ENCODE measurements around the gene C1orf52.
A peak's percentile ranks its signal among the peaks of the same experiment; 100 is the strongest.

The C1orf52 gene

GRCh38 chr1:85296980-85297379 lies 37.5 kb upstream of the C1orf52 start:
- no peak for DNase-seq (ENCODE audit: insufficient read length, low spot score)

GRCh38 chr1:85295654-85296053 lies 36.2 kb upstream of the C1orf52 start:
- FAIRE-seq (no peak), DNase-seq (ENCODE audit: insufficient read length, low spot score) (no peak)
- TF ChIP-seq TAF1 (IDR thresholded peaks at IDR 0.05; ENCODE audit: low read depth, low read length) (no peak), POLR2A (IDR thresholded peaks at IDR 0.05; ENCODE audit: low read depth, low read length) (no peak), POU2F2 (IDR thresholded peaks at IDR 0.05; ENCODE audit: low read depth, low read length) (no peak), POLR2AphosphoS5 (IDR thresholded peaks at IDR 0.05; ENCODE audit: low read depth, low read length) (no peak), PAX5 (IDR thresholded peaks at IDR 0.05; ENCODE audit: insufficient read depth, low read length, severe bottlenecking) (no peak), SPI1 (IDR thresholded peaks at IDR 0.05; ENCODE audit: low read depth, low read length) (no peak)

More at GRCh38 chr1:85296980-85297379, 37.5 kb upstream of the C1orf52 start:
- TF ChIP-seq SPI1 (IDR thresholded peaks at IDR 0.05; ENCODE audit: low read depth, low read length) = no peak
- no peak for TF ChIP-seq TAF1 (IDR thresholded peaks at IDR 0.05; ENCODE audit: low read depth, low read length)
- TF ChIP-seq POU2F2 (IDR thresholded peaks at IDR 0.05; ENCODE audit: low read depth, low read length) = no peak
- TF ChIP-seq PAX5 (IDR thresholded peaks at IDR 0.05; ENCODE audit: insufficient read depth, low read length, severe bottlenecking) = no peak
- TF ChIP-seq POLR2AphosphoS5 (IDR thresholded peaks at IDR 0.05; ENCODE audit: low read depth, low read length) = no peak
- TF ChIP-seq POLR2A (IDR thresholded peaks at IDR 0.05; ENCODE audit: low read depth, low read length) = no peak
- no peak for FAIRE-seq

- TF ChIP-seq PAX5 (IDR thresholded peaks at IDR 0.05; ENCODE audit: insufficient read depth, low read length, severe bottlenecking) = no peak
- no peak for TF ChIP-seq SPI1 (IDR thresholded peaks at IDR 0.05; ENCODE audit: low read depth, low read length)
- no peak for TF ChIP-seq POLR2AphosphoS5 (IDR thresholded peaks at IDR 0.05; ENCODE audit: low read depth, low read length)
- no peak for TF ChIP-seq POLR2A (IDR thresholded peaks at IDR 0.05; ENCODE audit: low read depth, low read length)
- no peak for TF ChIP-seq POU2F2 (IDR thresholded peaks at IDR 0.05; ENCODE audit: low read depth, low read length)
- no peak for TF ChIP-seq TAF1 (IDR thresholded peaks at IDR 0.05; ENCODE audit: low read depth, low read length)
- FAIRE-seq (no peak), DNase-seq (ENCODE audit: insufficient read length, low spot score) (no peak)
Measured at GRCh38 chr1:85295006-85295431, 35.6 kb upstream of the C1orf52 start.

DNA sequence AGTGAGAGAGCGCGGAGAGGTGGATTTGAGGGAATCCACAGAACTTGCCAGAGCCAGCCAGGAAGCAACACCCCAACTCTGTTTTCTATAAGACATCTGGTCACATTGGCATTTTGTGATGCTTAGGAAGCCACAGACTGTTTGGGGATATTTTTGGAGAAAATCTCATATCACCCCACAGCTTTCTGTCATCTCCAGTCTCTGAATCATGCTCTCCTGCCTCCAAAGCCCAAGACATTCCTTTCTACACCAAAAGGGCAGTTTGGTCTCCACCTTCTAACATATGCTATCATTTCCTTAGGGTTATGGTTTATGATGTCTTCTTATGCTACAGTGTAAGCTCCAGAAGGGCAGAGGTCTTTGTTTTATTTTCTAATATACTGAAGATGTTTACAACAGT lies 31.4 kb upstream of the C1orf52 start:
- TF ChIP-seq TAF1 (IDR thresholded peaks at IDR 0.05; ENCODE audit: low read depth, low read length) (no peak), POLR2AphosphoS5 (IDR thresholded peaks at IDR 0.05; ENCODE audit: low read depth, low read length) (no peak)
- peak; percentile 69 for FAIRE-seq
- no peak for DNase-seq (ENCODE audit: insufficient read length, low spot score)

DNA sequence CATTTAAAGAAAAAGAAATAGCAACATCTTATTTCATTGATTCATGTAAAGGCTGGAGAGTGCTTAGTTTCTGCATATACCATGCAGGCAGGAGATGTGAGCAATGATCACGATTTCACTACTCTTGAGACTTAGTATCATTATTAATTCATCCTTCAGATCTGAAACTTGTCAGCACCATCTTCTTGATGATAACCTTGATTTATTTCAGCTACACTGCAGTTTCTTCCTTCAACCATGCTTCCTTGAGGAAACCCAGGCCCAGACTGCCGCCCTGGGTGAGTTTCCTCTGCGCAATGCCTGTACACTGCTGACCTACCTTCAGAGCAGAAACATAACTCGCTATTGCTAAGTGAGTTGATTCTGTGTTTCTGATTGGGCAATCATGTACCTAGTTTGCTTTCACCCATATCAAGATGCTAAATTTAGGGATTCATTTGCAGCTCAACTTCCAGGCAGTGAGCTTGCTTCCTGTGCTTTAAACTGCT lies 30.4 kb upstream of the C1orf52 start:
- no peak for TF ChIP-seq POLR2AphosphoS5 (IDR thresholded peaks at IDR 0.05; ENCODE audit: low read depth, low read length)
- TF ChIP-seq POU2F2 (IDR thresholded peaks at IDR 0.05; ENCODE audit: low read depth, low read length) = no peak
- no peak for TF ChIP-seq POLR2A (IDR thresholded peaks at IDR 0.05; ENCODE audit: low read depth, low read length)
- TF ChIP-seq PAX5 (IDR thresholded peaks at IDR 0.05; ENCODE audit: insufficient read depth, low read length, severe bottlenecking) = no peak
- no peak for TF ChIP-seq TAF1 (IDR thresholded peaks at IDR 0.05; ENCODE audit: low read depth, low read length)
- no peak for TF ChIP-seq SPI1 (IDR thresholded peaks at IDR 0.05; ENCODE audit: low read depth, low read length)
- peak; percentile 92 for FAIRE-seq
- no peak for DNase-seq (ENCODE audit: insufficient read length, low spot score)

GRCh38 chr1:85289207-85289847 lies 29.9 kb upstream of the C1orf52 start:
- TF ChIP-seq POU2F2 (IDR thresholded peaks at IDR 0.05; ENCODE audit: low read depth, low read length) (no peak), TAF1 (IDR thresholded peaks at IDR 0.05; ENCODE audit: low read depth, low read length) (no peak), POLR2A (IDR thresholded peaks at IDR 0.05; ENCODE audit: low read depth, low read length) (no peak), POLR2AphosphoS5 (IDR thresholded peaks at IDR 0.05; ENCODE audit: low read depth, low read length) (no peak), PAX5 (IDR thresholded peaks at IDR 0.05; ENCODE audit: insufficient read depth, low read length, severe bottlenecking) (no peak)
- DNase-seq (ENCODE audit: insufficient read length, low spot score) (no peak), FAIRE-seq (peak; percentile 72)

GRCh38 chr1:85284202-85284601 lies 24.7 kb upstream of the C1orf52 start:
- DNase-seq (ENCODE audit: insufficient read length, low spot score) (no peak), FAIRE-seq (no peak)
- TF ChIP-seq SPI1 (IDR thresholded peaks at IDR 0.05; ENCODE audit: low read depth, low read length) = no peak
- no peak for TF ChIP-seq POU2F2 (IDR thresholded peaks at IDR 0.05; ENCODE audit: low read depth, low read length)
- TF ChIP-seq POLR2AphosphoS5 (IDR thresholded peaks at IDR 0.05; ENCODE audit: low read depth, low read length) = no peak
- no peak for TF ChIP-seq POLR2A (IDR thresholded peaks at IDR 0.05; ENCODE audit: low read depth, low read length)
- TF ChIP-seq TAF1 (IDR thresholded peaks at IDR 0.05; ENCODE audit: low read depth, low read length) = no peak
- no peak for TF ChIP-seq PAX5 (IDR thresholded peaks at IDR 0.05; ENCODE audit: insufficient read depth, low read length, severe bottlenecking)

DNA sequence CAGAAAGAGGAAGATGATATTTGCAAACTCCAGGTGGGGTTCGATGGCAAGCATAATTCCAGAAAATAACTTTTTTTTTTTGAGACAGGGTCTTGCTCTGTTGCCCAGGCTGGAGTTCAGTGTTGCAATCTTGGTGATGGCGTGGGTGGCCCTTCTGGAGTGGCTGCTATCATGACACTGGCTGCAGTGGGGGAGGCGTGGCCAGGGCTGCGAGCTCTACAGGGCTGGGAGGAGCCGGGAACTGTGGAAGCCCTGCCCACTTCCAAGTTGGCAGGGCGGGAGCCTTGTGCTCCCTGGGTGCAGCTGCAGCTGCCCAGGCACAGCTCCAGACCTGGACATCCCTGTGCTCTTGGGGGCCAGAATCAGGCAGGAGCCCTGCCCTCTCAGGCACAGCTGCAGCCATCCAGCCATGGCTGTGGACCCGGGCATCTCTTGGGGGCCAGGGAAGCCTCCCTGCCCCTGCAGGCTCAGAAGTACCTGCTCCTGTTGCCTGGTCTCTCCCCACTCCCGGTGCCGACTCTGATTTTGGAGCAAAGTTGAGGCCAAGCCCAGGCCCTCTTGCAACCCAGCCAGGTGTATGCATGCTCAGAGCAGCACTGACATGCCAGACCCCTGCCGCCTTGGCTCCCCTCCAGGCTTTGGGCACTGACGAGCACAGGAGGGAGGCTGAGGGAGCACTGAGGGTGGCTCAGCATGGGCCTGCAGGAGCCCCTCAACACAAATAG lies 24.2 kb upstream of the C1orf52 start:
- no peak for FAIRE-seq
- TF ChIP-seq POLR2AphosphoS5 (IDR thresholded peaks at IDR 0.05; ENCODE audit: low read depth, low read length) (no peak), POU2F2 (IDR thresholded peaks at IDR 0.05; ENCODE audit: low read depth, low read length) (no peak), SPI1 (IDR thresholded peaks at IDR 0.05; ENCODE audit: low read depth, low read length) (no peak), PAX5 (IDR thresholded peaks at IDR 0.05; ENCODE audit: insufficient read depth, low read length, severe bottlenecking) (no peak), TAF1 (IDR thresholded peaks at IDR 0.05; ENCODE audit: low read depth, low read length) (no peak), POLR2A (IDR thresholded peaks at IDR 0.05; ENCODE audit: low read depth, low read length) (no peak)
- DNase-seq (ENCODE audit: insufficient read length, low spot score) = no peak

GRCh38 chr1:85282424-85282823 lies 23.0 kb upstream of the C1orf52 start:
- TF ChIP-seq POLR2A (IDR thresholded peaks at IDR 0.05; ENCODE audit: low read depth, low read length) (no peak), SPI1 (IDR thresholded peaks at IDR 0.05; ENCODE audit: low read depth, low read length) (no peak), POLR2AphosphoS5 (IDR thresholded peaks at IDR 0.05; ENCODE audit: low read depth, low read length) (no peak), PAX5 (IDR thresholded peaks at IDR 0.05; ENCODE audit: insufficient read depth, low read length, severe bottlenecking) (no peak), TAF1 (IDR thresholded peaks at IDR 0.05; ENCODE audit: low read depth, low read length) (no peak), POU2F2 (IDR thresholded peaks at IDR 0.05; ENCODE audit: low read depth, low read length) (no peak)
- FAIRE-seq = no peak
- DNase-seq (ENCODE audit: insufficient read length, low spot score) = no peak
